Measurements from ENCODE around the gene RNLS.
"Not testable (repeated sequence)": the region's sequence is repeated elsewhere in the genome, so short reads cannot be mapped to it uniquely, and the experiment has no call there.

The RNLS gene

DNA sequence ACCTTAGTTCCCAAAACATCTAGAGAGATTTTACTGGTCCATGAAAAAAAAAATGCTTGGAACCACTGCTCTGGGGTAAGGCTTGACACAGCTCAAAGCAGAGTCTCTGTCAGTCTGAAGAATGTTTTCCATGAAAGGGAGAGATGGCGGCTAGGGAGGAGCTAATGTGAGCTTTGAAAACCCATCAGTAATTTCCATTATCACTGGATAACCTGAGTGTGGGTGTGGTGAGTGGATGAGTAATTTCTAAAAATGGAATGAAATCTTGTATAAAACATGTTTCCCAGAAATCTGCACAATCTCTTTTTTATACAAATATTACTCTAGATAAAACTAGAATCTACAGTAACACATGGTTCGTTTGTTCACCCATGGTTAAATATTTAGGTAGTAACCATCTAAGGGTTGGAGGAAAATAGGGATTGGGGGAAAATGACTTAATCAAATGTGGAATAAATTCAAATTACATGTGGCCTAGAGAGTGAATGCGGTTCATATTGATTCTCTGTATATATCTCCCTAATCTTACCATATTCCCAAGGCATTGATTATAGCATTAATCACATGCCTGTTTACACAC lies 289.4 kb downstream of the RNLS start:
- FAIRE-seq (peak; percentile 5), DNase-seq (ENCODE audit: insufficient read length) (no peak)
- TF ChIP-seq POLR2AphosphoS5 (IDR thresholded peaks at IDR 0.05; ENCODE audit: low read depth, low read length) (no peak), TAF1 (IDR thresholded peaks at IDR 0.05; ENCODE audit: borderline replicate concordance, low read depth, low read length) (no peak), POLR2A (IDR thresholded peaks at IDR 0.05; ENCODE audit: low read depth, low read length) (no peak)

DNA sequence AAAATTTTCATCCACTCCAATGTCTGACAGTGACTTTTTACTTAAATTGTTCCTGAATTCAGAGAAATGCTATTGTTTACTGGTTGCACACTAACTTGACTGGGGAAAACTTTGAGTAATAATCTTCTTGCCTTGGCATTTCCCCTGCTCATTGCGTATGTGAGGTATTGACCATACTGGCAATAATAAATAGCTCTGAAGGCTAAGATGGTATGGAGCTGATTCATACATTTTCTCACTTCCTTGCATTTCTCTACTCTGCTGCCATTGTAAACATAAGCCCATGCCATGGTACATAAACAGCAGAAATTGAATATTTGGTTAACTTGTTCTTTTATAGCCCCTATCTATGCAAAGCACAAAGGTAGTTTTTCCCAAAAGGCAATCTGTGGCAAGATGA lies 290.0 kb downstream of the RNLS start:
- DNase-seq (ENCODE audit: insufficient read length) (no peak), FAIRE-seq (no peak)
- TF ChIP-seq POLR2A (IDR thresholded peaks at IDR 0.05; ENCODE audit: low read depth, low read length), result no peak
- TF ChIP-seq TAF1 (IDR thresholded peaks at IDR 0.05; ENCODE audit: borderline replicate concordance, low read depth, low read length), result no peak
- TF ChIP-seq POLR2AphosphoS5 (IDR thresholded peaks at IDR 0.05; ENCODE audit: low read depth, low read length), result no peak

DNA sequence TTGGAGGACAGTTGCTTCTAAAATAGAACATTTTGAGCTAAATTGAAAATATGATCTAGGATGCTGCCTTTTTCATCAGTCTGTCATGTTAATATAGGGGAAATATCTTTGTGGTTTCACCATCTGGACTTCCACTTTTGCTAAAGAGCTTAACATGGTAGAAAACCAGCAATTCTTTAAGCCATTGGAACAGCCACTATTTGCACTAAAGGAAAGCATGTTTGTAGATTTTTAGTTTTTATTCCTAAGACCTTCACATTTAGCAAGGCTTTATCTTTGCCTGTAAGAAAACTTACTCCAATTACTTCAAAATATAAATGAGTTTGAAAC lies 291.0 kb downstream of the RNLS start:
- FAIRE-seq (no peak), DNase-seq (ENCODE audit: insufficient read length) (no peak)
- no peak for TF ChIP-seq POLR2A (IDR thresholded peaks at IDR 0.05; ENCODE audit: low read depth, low read length)
- TF ChIP-seq POLR2AphosphoS5 (IDR thresholded peaks at IDR 0.05; ENCODE audit: low read depth, low read length), result no peak
- no peak for TF ChIP-seq TAF1 (IDR thresholded peaks at IDR 0.05; ENCODE audit: borderline replicate concordance, low read depth, low read length)

DNA sequence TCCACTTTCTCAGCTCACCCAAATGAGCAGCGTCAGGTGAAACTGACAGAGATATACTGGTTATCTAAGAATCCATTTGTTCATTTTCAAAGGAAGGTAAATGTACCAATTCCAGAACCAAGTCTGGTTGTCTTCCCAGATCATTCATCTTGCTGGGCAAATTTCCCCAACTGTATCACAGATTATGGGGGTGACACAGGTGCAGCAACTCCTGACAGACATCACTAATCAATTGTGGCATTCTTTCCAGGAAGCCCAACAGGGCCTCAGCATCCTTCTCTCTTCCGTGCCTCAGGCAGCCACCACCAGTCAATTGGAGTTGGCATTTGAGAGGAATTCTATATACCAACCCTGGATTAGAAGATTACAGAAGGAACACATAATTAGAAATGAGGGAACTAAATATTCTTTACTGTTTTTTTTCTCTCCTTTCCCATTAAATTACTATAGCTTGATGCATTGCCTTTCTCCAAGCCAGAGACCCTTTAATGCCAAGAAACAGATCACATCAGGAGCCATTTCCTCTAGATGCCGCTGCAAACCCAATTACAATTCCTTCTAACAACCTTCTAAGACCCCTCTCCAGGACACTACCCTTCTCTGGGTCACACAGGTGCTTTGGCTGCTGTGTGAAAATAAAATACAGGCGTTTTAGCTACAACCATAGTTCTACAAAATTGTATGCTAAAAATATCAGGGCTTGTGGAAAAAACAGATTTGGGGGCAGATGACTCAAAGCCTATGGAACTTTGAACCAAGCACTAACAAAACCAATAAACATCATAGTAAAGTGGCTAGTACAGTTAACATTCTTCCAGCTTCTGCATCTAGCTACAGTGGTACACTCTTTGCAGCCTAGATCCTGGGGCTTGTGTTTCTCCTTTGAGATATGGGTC lies 291.6 kb downstream of the RNLS start:
- DNase-seq (ENCODE audit: insufficient read length) (no peak), FAIRE-seq (no peak)
- TF ChIP-seq POLR2AphosphoS5 (IDR thresholded peaks at IDR 0.05; ENCODE audit: low read depth, low read length), result no peak
- no peak for TF ChIP-seq TAF1 (IDR thresholded peaks at IDR 0.05; ENCODE audit: borderline replicate concordance, low read depth, low read length)
- TF ChIP-seq POLR2A (IDR thresholded peaks at IDR 0.05; ENCODE audit: low read depth, low read length), result no peak

DNA sequence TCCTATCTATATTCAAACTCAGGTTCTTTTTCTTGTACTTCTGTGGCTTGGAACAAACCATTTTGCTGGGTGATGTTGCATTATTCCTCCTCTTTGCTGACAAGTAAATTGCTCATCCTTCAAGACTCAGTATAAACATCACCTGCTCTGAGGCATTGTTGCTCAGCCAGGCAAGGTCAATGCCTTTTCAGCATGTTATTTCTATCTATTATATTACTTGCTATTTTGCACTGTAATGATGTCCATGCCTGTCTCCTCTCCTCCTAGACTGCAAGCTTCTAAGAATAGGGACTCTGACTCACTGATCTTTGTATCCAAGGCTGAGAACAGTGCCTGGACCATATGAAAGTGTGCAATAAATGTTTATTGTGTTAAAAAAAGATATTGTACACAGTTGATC lies 293.8 kb downstream of the RNLS start:
- FAIRE-seq, result no peak
- DNase-seq (ENCODE audit: insufficient read length), result no peak
- no peak for TF ChIP-seq POLR2AphosphoS5 (IDR thresholded peaks at IDR 0.05; ENCODE audit: low read depth, low read length)
- no peak for TF ChIP-seq TAF1 (IDR thresholded peaks at IDR 0.05; ENCODE audit: borderline replicate concordance, low read depth, low read length)
- no peak for TF ChIP-seq POLR2A (IDR thresholded peaks at IDR 0.05; ENCODE audit: low read depth, low read length)

DNA sequence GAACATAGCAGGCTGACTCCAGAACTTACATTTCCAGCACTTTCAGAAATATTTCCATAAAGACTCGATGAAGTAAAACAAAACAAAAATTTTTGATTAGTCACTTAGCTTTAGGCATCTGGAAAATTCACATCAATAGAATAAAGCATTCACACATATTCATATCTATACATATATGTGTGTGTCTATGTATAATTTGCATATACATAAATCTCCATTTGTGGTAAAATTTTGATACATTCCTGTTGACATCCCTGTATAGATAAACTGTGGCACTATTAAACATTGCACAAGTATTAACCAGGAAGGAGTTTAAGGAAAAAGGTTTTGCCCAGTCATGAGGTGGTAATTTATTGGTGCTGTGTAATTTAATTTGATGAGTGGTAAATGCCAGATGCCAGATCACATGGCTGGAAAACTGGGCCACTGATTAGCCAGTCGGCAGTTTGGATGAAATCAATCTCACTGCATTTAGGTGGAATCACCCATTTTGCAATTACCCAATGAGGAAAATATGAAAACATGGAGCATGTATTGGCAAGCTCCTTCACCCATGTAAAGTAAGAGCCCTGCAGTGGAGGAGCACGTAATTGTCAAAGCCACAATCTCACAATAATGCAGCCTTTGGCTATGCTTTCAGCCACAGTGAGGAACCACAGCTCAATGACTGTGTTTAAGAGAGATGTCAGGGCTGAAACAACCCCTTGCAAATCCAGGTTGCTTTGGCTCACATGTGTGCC lies 294.6 kb downstream of the RNLS start:
- DNase-seq (ENCODE audit: insufficient read length) (no peak), FAIRE-seq (peak; percentile 71)
- TF ChIP-seq POLR2AphosphoS5 (IDR thresholded peaks at IDR 0.05; ENCODE audit: low read depth, low read length) (no peak), TAF1 (IDR thresholded peaks at IDR 0.05; ENCODE audit: borderline replicate concordance, low read depth, low read length) (no peak), POLR2A (IDR thresholded peaks at IDR 0.05; ENCODE audit: low read depth, low read length) (no peak)

DNA sequence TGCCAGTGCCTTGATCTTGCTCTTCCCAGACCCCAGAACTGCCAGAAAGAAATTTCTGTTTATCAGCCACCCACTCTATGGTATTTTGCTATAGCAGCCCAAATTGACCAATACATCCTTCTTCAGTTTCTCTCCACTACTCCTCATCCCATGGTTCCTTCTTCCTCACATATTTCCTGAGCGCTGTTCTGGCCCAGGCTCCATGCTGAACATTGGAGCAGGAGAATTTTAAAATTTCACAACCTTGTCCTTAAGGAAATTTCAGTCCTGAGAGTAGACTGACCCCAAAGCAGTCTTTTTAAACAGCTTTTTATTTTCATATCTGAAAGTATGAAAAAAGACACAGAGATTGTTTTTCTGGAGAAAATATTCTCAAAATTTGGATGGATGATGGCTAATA lies 297.1 kb downstream of the RNLS start:
- TF ChIP-seq TAF1 (IDR thresholded peaks at IDR 0.05; ENCODE audit: borderline replicate concordance, low read depth, low read length) (no peak), POLR2AphosphoS5 (IDR thresholded peaks at IDR 0.05; ENCODE audit: low read depth, low read length) (no peak), POLR2A (IDR thresholded peaks at IDR 0.05; ENCODE audit: low read depth, low read length) (no peak)
- DNase-seq (ENCODE audit: insufficient read length), result no peak
- FAIRE-seq, result no peak

DNA sequence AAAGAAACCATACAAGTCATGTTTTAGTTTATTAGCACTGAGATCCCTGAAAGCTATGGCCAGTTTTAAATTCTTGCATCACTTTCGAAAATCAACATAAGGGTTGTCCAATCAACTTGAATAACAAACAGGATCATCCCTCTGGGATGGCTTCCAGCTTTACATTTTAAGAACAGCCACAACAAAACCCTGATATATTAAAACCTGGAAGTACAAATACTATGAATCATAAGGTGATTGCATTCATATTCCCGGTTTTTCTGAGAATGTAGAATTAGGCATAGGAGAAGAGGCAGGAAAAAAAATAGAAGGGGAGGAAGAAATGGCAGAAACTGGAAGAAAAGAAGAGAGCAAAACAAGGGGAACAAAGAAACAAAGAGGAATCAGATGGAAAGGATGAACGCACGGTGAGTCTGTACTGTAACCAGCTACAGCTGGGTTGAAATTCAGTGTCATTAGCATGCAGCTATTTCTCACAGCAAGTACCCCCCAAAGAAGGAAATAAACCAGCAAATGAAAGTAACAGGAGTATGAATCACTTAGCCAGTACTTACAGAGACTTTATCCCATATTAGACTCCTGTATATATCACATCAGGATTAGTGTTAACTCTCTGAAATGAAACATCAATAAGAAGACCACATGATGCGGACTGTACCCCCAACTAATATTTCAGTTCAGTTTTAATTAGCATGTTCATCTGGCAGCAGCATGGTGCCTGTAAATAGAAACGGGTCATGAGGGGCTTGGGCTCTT lies 301.3 kb downstream of the RNLS start:
- DNase-seq (ENCODE audit: insufficient read length) (no peak), FAIRE-seq (peak; percentile 17)
- TF ChIP-seq POLR2A (IDR thresholded peaks at IDR 0.05; ENCODE audit: low read depth, low read length) (no peak), POLR2AphosphoS5 (IDR thresholded peaks at IDR 0.05; ENCODE audit: low read depth, low read length) (no peak), TAF1 (IDR thresholded peaks at IDR 0.05; ENCODE audit: borderline replicate concordance, low read depth, low read length) (no peak)

DNA sequence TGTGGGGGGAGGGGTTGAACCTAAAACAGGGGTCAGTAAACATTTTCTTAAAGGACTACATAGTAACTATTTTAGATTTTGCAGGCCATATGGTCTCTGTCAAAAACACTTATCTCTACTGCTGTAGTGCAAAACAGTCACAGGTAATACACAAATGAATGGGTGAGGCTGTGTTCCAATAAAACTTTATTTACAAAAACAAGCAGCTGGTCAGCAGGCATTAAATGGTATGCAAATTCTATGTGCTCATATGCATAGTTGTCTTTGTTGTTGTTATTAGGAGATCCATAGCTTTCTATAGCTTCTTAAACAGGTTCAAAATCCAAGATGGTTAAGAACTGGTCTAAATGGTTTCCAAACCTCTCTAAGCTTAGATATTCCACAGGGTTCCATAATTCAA lies 302.6 kb downstream of the RNLS start:
- DNase-seq (ENCODE audit: insufficient read length) (no peak), FAIRE-seq (no peak)
- TF ChIP-seq POLR2AphosphoS5 (IDR thresholded peaks at IDR 0.05; ENCODE audit: low read depth, low read length) (no peak), TAF1 (IDR thresholded peaks at IDR 0.05; ENCODE audit: borderline replicate concordance, low read depth, low read length) (no peak), POLR2A (IDR thresholded peaks at IDR 0.05; ENCODE audit: low read depth, low read length) (no peak)

DNA sequence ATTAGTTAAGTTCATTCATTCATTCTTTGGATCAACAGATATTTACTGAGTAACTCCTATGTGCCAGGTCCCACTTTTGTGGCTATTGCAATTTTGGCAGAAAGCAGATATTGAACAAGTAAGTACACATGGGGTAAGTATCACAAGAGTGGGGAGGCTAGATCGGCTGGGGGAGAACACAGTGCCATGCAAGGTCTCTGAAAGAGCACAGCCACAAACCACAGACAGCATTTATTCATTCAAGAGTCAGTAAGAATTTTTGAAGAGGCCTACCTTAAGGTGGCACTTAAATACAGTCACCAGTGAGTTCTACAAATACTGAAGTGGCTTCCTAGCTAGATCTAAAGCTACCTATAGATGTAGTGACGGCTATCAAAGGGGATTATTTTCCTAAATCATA lies 304.2 kb downstream of the RNLS start:
- no peak for TF ChIP-seq POLR2AphosphoS5 (IDR thresholded peaks at IDR 0.05; ENCODE audit: low read depth, low read length)
- no peak for TF ChIP-seq TAF1 (IDR thresholded peaks at IDR 0.05; ENCODE audit: borderline replicate concordance, low read depth, low read length)
- no peak for TF ChIP-seq POLR2A (IDR thresholded peaks at IDR 0.05; ENCODE audit: low read depth, low read length)
- FAIRE-seq (peak; percentile 5), DNase-seq (ENCODE audit: insufficient read length) (no peak)

DNA sequence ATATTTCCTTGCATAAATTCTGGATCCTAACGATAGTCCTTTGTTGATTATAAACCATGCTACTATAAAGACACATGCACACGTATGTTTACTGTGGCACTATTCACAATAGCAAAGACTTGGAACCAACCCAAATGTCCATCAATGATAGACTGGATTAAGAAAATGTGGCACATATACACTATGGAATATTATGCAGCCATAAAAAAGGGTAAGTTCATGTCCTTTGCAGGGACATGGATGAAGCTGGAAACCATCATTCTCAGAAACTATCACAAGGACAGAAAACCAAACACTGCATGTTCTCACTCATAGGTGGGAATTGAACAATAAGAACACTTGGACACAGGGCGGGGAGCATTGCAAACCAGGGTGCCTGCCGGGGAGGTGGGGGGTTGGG lies 306.2 kb downstream of the RNLS start:
- not testable (repeated sequence) for DNase-seq (ENCODE audit: insufficient read length); FAIRE-seq
